ENCODE data around the gene TOP3B. TPM values are rescaled to one million over a fixed set of nuclear protein-coding genes. Genes with fewer than 3 reads are reported as not detected.
A peak's percentile ranks its signal among the peaks of the same experiment; 100 is the strongest.

TOP3B gene
- total RNA-seq, 4 donors from 2014 or later: 8.2 to 15.7 (median 14.2) TPM

- Histone ChIP-seq H3K9me3 (no peaks in the 10 kb centered on the region), H3K27me3 (no peaks in the 10 kb centered on the region), H3K4me1 (peaks cover 65 to 79% of the 10 kb centered on the region in 2 donors), H3K36me3 (peaks cover 0 to 12% of the 10 kb centered on the region in 2 donors), H3K27ac (peak overlapping the region; percentile 39 to 90 (median 84)), H3K4me3 (no peak overlapping the region)
- in situ Hi-C loops (cut with MboI; ENCODE audit: low sequenced_read_pairs in 4 of 4): loop anchor here in 2 of 4 donors (10.0 kb wide), 1 partner anchor 233 kb away; no protein-coding TSS in a partner anchor
- no peak for DNase-seq
- no peak for ATAC-seq
- intact Hi-C loops (cut with DNase I; ENCODE audit: low total_unique reads): no loop called here
- TF ChIP-seq CTCF (IDR thresholded peaks at IDR 0.05 in 4 of 5, conservative IDR thresholded peaks at IDR 0.05 in 1 of 5) (peak in 2 of 5 experiments; percentile 24 to 30), POLR2A (IDR thresholded peaks at IDR 0.05) (no peak)
Observed at GRCh38 chr22:21947040-21948014, 35.3 kb downstream of the TOP3B start.

- in situ Hi-C loops (cut with MboI; ENCODE audit: low sequenced_read_pairs in 4 of 4) (loop anchor here in 2 of 4 donors (10.0 kb wide), 1 partner anchor 232 kb away; no protein-coding TSS in a partner anchor), intact Hi-C loops (cut with DNase I; ENCODE audit: low total_unique reads) (no loop called here)
- peaks cover 0 to 12% of the 10 kb centered on the region in 2 donors for H3K36me3 ChIP-seq
- DNase-seq (no peak), ATAC-seq (no peak)
- H3K4me3 ChIP-seq: no peak overlapping the region
- peaks cover 64 to 80% of the 10 kb centered on the region in 2 donors for H3K4me1 ChIP-seq
- TF ChIP-seq POLR2A (IDR thresholded peaks at IDR 0.05): no peak
- TF ChIP-seq CTCF (IDR thresholded peaks at IDR 0.05 in 4 of 5, conservative IDR thresholded peaks at IDR 0.05 in 1 of 5): no peak
- H3K27me3 ChIP-seq: no peaks in the 10 kb centered on the region
- no peaks in the 10 kb centered on the region for H3K9me3 ChIP-seq
- peak overlapping the region; percentile 39 to 90 (median 84) for H3K27ac ChIP-seq
Observed at GRCh38 chr22:21946262-21946925, 36.2 kb downstream of the TOP3B start.

GRCh38 chr22:21945453-21946261, 36.9 kb downstream of the TOP3B start:
- Histone ChIP-seq H3K4me1 (peaks cover 66 to 85% of the 10 kb centered on the region in 2 donors), H3K36me3 (peaks cover 0 to 12% of the 10 kb centered on the region in 2 donors), H3K27me3 (no peaks in the 10 kb centered on the region), H3K27ac (peak overlapping the region; percentile 13 to 90 (median 84)), H3K9me3 (no peaks in the 10 kb centered on the region), H3K4me3 (no peak overlapping the region)
- no peak for TF ChIP-seq POLR2A (IDR thresholded peaks at IDR 0.05)
- no peak for TF ChIP-seq CTCF (IDR thresholded peaks at IDR 0.05 in 4 of 5, conservative IDR thresholded peaks at IDR 0.05 in 1 of 5)
- in situ Hi-C loops (cut with MboI; ENCODE audit: low sequenced_read_pairs in 4 of 4): loop anchor here in 2 of 4 donors (10.0 kb wide), 1 partner anchor 231 kb away; no protein-coding TSS in a partner anchor
- intact Hi-C loops (cut with DNase I; ENCODE audit: low total_unique reads): no loop called here
- no peak for DNase-seq
- ATAC-seq: no peak

GRCh38 chr22:21944871-21945270, 37.7 kb downstream of the TOP3B start:
- ATAC-seq (no peak), DNase-seq (no peak)
- Histone ChIP-seq H3K4me1 (peaks cover 66 to 92% of the 10 kb centered on the region in 2 donors), H3K4me3 (no peak overlapping the region), H3K27ac (peak overlapping the region; percentile 7 to 90 (median 84)), H3K36me3 (peaks cover 0 to 12% of the 10 kb centered on the region in 2 donors), H3K27me3 (no peaks in the 10 kb centered on the region), H3K9me3 (no peaks in the 10 kb centered on the region)
- in situ Hi-C loops (cut with MboI; ENCODE audit: low sequenced_read_pairs in 4 of 4) (loop anchor here in 2 of 4 donors (10.0 kb wide), 1 partner anchor 230 kb away; no protein-coding TSS in a partner anchor), intact Hi-C loops (cut with DNase I; ENCODE audit: low total_unique reads) (no loop called here)
- TF ChIP-seq CTCF (IDR thresholded peaks at IDR 0.05 in 4 of 5, conservative IDR thresholded peaks at IDR 0.05 in 1 of 5) (no peak), POLR2A (IDR thresholded peaks at IDR 0.05) (no peak)

Data from gastrocnemius medialis (tissue), 4 donors.